Lower leg skin (tissue), 3 donors: ENCODE results near the gene PAX4.

Experiments
- POLR2A ChIP-seq, 2 donors: fragments of 450-650 bp; IDR thresholded peaks; one replicate each; pipeline ENCODE4 v1.6.1; 2016 to 2017; ENCODE audit warnings: antibody characterized with exemption in 2 of 2, mild to moderate bottlenecking in 1 of 2, moderate library complexity in 1 of 2
- TF ChIP-seq, protein P1 (sequence below), 3 donors: fragments of 450-650 bp; IDR thresholded peaks; one replicate each; pipeline ENCODE4 v1.5.1; 2016; ENCODE audit warnings: antibody characterized with exemption in 3 of 3, mild to moderate bottlenecking in 3 of 3, moderate library complexity in 2 of 3

- TF ChIP-seq, protein P1, sequence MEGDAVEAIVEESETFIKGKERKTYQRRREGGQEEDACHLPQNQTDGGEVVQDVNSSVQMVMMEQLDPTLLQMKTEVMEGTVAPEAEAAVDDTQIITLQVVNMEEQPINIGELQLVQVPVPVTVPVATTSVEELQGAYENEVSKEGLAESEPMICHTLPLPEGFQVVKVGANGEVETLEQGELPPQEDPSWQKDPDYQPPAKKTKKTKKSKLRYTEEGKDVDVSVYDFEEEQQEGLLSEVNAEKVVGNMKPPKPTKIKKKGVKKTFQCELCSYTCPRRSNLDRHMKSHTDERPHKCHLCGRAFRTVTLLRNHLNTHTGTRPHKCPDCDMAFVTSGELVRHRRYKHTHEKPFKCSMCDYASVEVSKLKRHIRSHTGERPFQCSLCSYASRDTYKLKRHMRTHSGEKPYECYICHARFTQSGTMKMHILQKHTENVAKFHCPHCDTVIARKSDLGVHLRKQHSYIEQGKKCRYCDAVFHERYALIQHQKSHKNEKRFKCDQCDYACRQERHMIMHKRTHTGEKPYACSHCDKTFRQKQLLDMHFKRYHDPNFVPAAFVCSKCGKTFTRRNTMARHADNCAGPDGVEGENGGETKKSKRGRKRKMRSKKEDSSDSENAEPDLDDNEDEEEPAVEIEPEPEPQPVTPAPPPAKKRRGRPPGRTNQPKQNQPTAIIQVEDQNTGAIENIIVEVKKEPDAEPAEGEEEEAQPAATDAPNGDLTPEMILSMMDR (IDR thresholded peaks at IDR 0.05), result no peak
- TF ChIP-seq POLR2A (IDR thresholded peaks at IDR 0.05), result no peak
Observed at GRCh38 chr7:127648986-127649385, 31.0 kb upstream of the PAX4 start.
